Neuronal stem cell (in vitro differentiated cells): Measurements from ENCODE around the gene TERC.

Experiments
- DNase-seq: peaks from one replicate; pipeline ENCODE4 v3.0.0-alpha.2; 2013; ENCODE audit warnings: low spot score
- H2AFZ ChIP-seq: one replicate; pipeline ENCODE4 v1.6.1; 2013; ENCODE audit warnings: mild to moderate bottlenecking, low read length, inconsistent platforms
- H2AK5ac ChIP-seq: 2 replicates; pipeline ENCODE4 v1.6.1; 2013; ENCODE audit warnings: low read depth, mild to moderate bottlenecking, inconsistent platforms, low read length, moderate library complexity, mixed read lengths
- H2BK120ac ChIP-seq: 2 replicates; pipeline ENCODE4 v1.6.1; 2013; ENCODE audit warnings: low read depth, mild to moderate bottlenecking, inconsistent platforms, low read length, moderate library complexity, mixed read lengths
- H2BK12ac ChIP-seq: one replicate; pipeline ENCODE4 v1.6.1; 2013; ENCODE audit warnings: low read length, inconsistent platforms
- H2BK15ac ChIP-seq: 2 replicates; pipeline ENCODE4 v1.6.1; 2013; ENCODE audit warnings: mild to moderate bottlenecking, low read length, inconsistent platforms, mixed read lengths
- H2BK5ac ChIP-seq: one replicate; pipeline ENCODE4 v1.6.1; 2013; ENCODE audit warnings: inconsistent platforms, mild to moderate bottlenecking, low read length, moderate library complexity
- H3K14ac ChIP-seq: one replicate; pipeline ENCODE4 v1.6.1; 2013; ENCODE audit warnings: low read length, inconsistent platforms
- H3K18ac ChIP-seq: 2 replicates; pipeline ENCODE4 v1.6.1; 2013; ENCODE audit warnings: low read length, inconsistent platforms
- H3K23ac ChIP-seq: 2 replicates; pipeline ENCODE4 v1.6.1; 2013; ENCODE audit warnings: low read depth, mild to moderate bottlenecking, mixed read lengths, low read length, inconsistent platforms; ENCODE audit not compliant: poor library complexity
- H3K27ac ChIP-seq: replicated peaks from 3 replicates; pipeline ENCODE4 v1.5.1; 2013; ENCODE audit warnings: low read length, inconsistent platforms
- H3K27me3 ChIP-seq, 3 experiments: 2 replicates each; pipeline ENCODE4 v1.6.1; 2013; ENCODE audit warnings: low read length in 3 of 3, mild to moderate bottlenecking in 2 of 3, inconsistent platforms in 1 of 3, low read depth in 1 of 3, mixed read lengths in 1 of 3, moderate library complexity in 1 of 3; ENCODE audit not compliant: control insufficient read depth in 3 of 3, insufficient read depth in 3 of 3
- H3K36me3 ChIP-seq, 2 donors: replicated peaks in 1 of 2; 2 replicates each; pipeline ENCODE4 v1.6.1; 2013; ENCODE audit warnings: low read length in 2 of 2; ENCODE audit not compliant: control insufficient read depth in 2 of 2, insufficient read depth in 2 of 2
- H3K4ac ChIP-seq: 2 replicates; pipeline ENCODE4 v1.6.1; 2013; ENCODE audit warnings: inconsistent platforms, mild to moderate bottlenecking, low read length, moderate library complexity
- H3K4me1 ChIP-seq, 2 donors: 1 replicate in 1 of 2; 2 replicates in 1 of 2; pipeline ENCODE4 v1.6.1; 2013; ENCODE audit warnings: low read length in 2 of 2, low read depth in 1 of 2; ENCODE audit not compliant: control insufficient read depth in 2 of 2, insufficient read depth in 1 of 2
- H3K4me2 ChIP-seq: one replicate; pipeline ENCODE4 v1.6.1; 2013; ENCODE audit warnings: mild to moderate bottlenecking, low read length, inconsistent platforms; ENCODE audit not compliant: insufficient read depth, poor library complexity, severe bottlenecking
- H3K4me3 ChIP-seq, 2 donors: 2 replicates each; pipeline ENCODE4 v1.5.1; 2013; ENCODE audit warnings: low read length in 2 of 2, mild to moderate bottlenecking in 2 of 2, inconsistent platforms in 1 of 2, moderate library complexity in 1 of 2
- H3K79me1 ChIP-seq: one replicate; pipeline ENCODE4 v1.6.1; 2013; ENCODE audit warnings: low read depth, mild to moderate bottlenecking, inconsistent platforms, low read length, moderate library complexity
- H3K9ac ChIP-seq: one replicate; pipeline ENCODE4 v1.6.1; 2013; ENCODE audit warnings: mild to moderate bottlenecking, low read depth, low read length, inconsistent platforms; ENCODE audit not compliant: poor library complexity
- H3K9me3 ChIP-seq, 2 donors: replicated peaks in 1 of 2; 2 replicates each; pipeline versions ENCODE3 to v1.6.1; 2013; ENCODE audit warnings: low read length in 2 of 2, mild to moderate bottlenecking in 2 of 2, inconsistent platforms in 1 of 2, low read depth in 1 of 2, mixed read lengths in 1 of 2, moderate library complexity in 1 of 2; ENCODE audit not compliant: control insufficient read depth in 2 of 2, insufficient read depth in 1 of 2
- H4K8ac ChIP-seq: one replicate; pipeline ENCODE4 v1.6.1; 2013; ENCODE audit warnings: low read depth, mild to moderate bottlenecking, inconsistent platforms, low read length, moderate library complexity
- H4K91ac ChIP-seq: one replicate; pipeline ENCODE4 v1.6.1; 2013; ENCODE audit warnings: low read length, low read depth, mild to moderate bottlenecking, inconsistent platforms; ENCODE audit not compliant: poor library complexity
- WGBS, 2 donors: extraction: QIAGEN DNeasy Blood & Tissue Kit; methylation state at CpG; one replicate each; pipeline ENCODE4 v1.1.7; 2013; ENCODE audit warnings: missing lambda C conversion rate in 2 of 2, mixed read lengths in 1 of 2; ENCODE audit not compliant: insufficient read length in 2 of 2, insufficient replicate concordance in 1 of 2; ENCODE audit errors: extremely low coverage in 2 of 2; 5-methylcytosine and 5-hydroxymethylcytosine counted together

The TERC gene

DNA sequence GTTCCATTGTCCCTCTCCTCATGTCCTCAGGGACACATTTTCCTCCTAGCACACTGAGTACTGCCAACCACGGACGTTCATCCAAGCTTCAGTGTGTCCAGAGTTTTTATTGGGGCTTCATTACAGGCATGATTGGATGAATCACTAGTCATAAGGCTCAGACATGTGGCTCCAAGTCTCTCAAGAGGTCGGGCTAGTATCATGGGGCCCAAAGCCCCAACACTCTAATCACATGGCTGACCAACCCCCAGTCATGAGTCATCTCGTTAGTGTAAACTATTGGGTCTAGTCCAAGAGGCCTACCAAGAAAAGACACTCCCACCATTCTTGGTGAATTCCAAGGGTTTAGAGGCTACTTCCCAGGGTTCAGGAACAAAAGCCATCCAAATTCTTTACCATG is 4.4 kb downstream of the TERC start:
- peaks cover 0 to 6% (median 0%) of the 10 kb centered on the region in 3 experiments for H3K27me3 ChIP-seq
- H4K91ac ChIP-seq, result no peak overlapping the region
- H3K4me2 ChIP-seq, result no peak overlapping the region
- H2AK5ac ChIP-seq, result no peak overlapping the region
- H2AFZ ChIP-seq, result no peak overlapping the region
- no peak overlapping the region for H3K23ac ChIP-seq
- H2BK120ac ChIP-seq, result no peak overlapping the region
- H3K36me3 ChIP-seq, result no peaks in the 10 kb centered on the region
- no peak overlapping the region for H4K8ac ChIP-seq
- H2BK15ac ChIP-seq, result no peak overlapping the region
- no peak overlapping the region for H3K4ac ChIP-seq
- H3K9me3 ChIP-seq, result peaks cover 4% of the 10 kb centered on the region in 2 donors
- no peak for DNase-seq
- no peak overlapping the region for H2BK5ac ChIP-seq
- H3K14ac ChIP-seq, result no peak overlapping the region
- no peaks in the 10 kb centered on the region for H3K4me1 ChIP-seq
- WGBS, 2 donors, result no CpG with 5 or more reads among the region's 4 CpGs
- no peaks in the 10 kb centered on the region for H3K79me1 ChIP-seq
- H3K4me3 ChIP-seq, result no peak overlapping the region
- H3K9ac ChIP-seq, result no peak overlapping the region
- H3K27ac ChIP-seq, result no peak overlapping the region
- H2BK12ac ChIP-seq, result no peak overlapping the region
- no peak overlapping the region for H3K18ac ChIP-seq

- Histone ChIP-seq H3K23ac (no peak overlapping the region), H3K79me1 (no peaks in the 10 kb centered on the region), H4K8ac (no peak overlapping the region), H3K4me1 (no peaks in the 10 kb centered on the region), H3K4me2 (no peak overlapping the region), H4K91ac (no peak overlapping the region), H2BK5ac (no peak overlapping the region), H3K4ac (no peak overlapping the region), H3K4me3 (no peak overlapping the region), H3K18ac (no peak overlapping the region), H3K14ac (no peak overlapping the region), H3K9me3 (peaks cover 4% of the 10 kb centered on the region in 2 donors), H3K27me3 (peaks cover 0 to 9% (median 0%) of the 10 kb centered on the region in 3 experiments), H3K27ac (no peak overlapping the region), H2BK15ac (no peak overlapping the region), H3K9ac (no peak overlapping the region), H2AFZ (no peak overlapping the region), H2BK120ac (no peak overlapping the region), H3K36me3 (no peaks in the 10 kb centered on the region), H2AK5ac (no peak overlapping the region), H2BK12ac (no peak overlapping the region)
- DNase-seq, result no peak
- WGBS, 2 donors, result no CpG with 5 or more reads among the region's 2 CpGs
These were observed 5.6 kb downstream of the TERC start for GRCh38 chr3:169759256-169759655.

- Histone ChIP-seq H3K36me3 (no peaks in the 10 kb centered on the region), H3K4me3 (no peak overlapping the region), H3K79me1 (no peaks in the 10 kb centered on the region), H4K91ac (no peak overlapping the region), H3K9ac (no peak overlapping the region), H2AK5ac (no peak overlapping the region), H3K4me1 (no peaks in the 10 kb centered on the region), H3K18ac (no peak overlapping the region), H4K8ac (no peak overlapping the region), H3K14ac (no peak overlapping the region), H2BK15ac (no peak overlapping the region), H2BK12ac (no peak overlapping the region), H3K27me3 (peaks cover 0 to 9% (median 0%) of the 10 kb centered on the region in 3 experiments), H3K23ac (no peak overlapping the region), H3K4ac (no peak overlapping the region), H2BK5ac (no peak overlapping the region), H3K9me3 (peaks cover 4% of the 10 kb centered on the region in 2 donors), H2AFZ (no peak overlapping the region), H3K27ac (no peak overlapping the region), H3K4me2 (no peak overlapping the region), H2BK120ac (no peak overlapping the region)
- WGBS, 2 donors, result 100% methylated on average over 1 of the region's 5 CpGs; no CpG with 5 or more reads in 1 of the 2 donors
- no peak for DNase-seq
These were observed 6.4 kb downstream of the TERC start for GRCh38 chr3:169758359-169758994.

GRCh38 chr3:169755488-169755887 is 9.4 kb downstream of the TERC start:
- H3K23ac ChIP-seq, result no peak overlapping the region
- no peak overlapping the region for H2BK120ac ChIP-seq
- H2AFZ ChIP-seq, result no peak overlapping the region

More at GRCh38 chr3:169755488-169755887, 9.4 kb downstream of the TERC start:
- H3K36me3 ChIP-seq, result no peaks in the 10 kb centered on the region
- no peak overlapping the region for H2BK5ac ChIP-seq
- no peak overlapping the region for H2BK15ac ChIP-seq
- no peak overlapping the region for H3K9ac ChIP-seq
- no peak overlapping the region for H3K4ac ChIP-seq
- H3K79me1 ChIP-seq, result no peaks in the 10 kb centered on the region
- H2AK5ac ChIP-seq, result no peak overlapping the region
- H3K9me3 ChIP-seq, result peaks cover 0 to 2% of the 10 kb centered on the region in 2 donors
- H3K4me3 ChIP-seq, result no peak overlapping the region
- H3K4me1 ChIP-seq, result no peaks in the 10 kb centered on the region
- no peak overlapping the region for H2BK12ac ChIP-seq
- no peak overlapping the region for H3K14ac ChIP-seq
- WGBS, 2 donors, result no CpG with 5 or more reads among the region's 2 CpGs
- no peak overlapping the region for H4K8ac ChIP-seq
- no peak overlapping the region for H4K91ac ChIP-seq
- H3K27ac ChIP-seq, result no peak overlapping the region
- peaks cover 0 to 8% (median 0%) of the 10 kb centered on the region in 3 experiments for H3K27me3 ChIP-seq
- no peak for DNase-seq
- H3K4me2 ChIP-seq, result no peak overlapping the region
- H3K18ac ChIP-seq, result no peak overlapping the region
